GM21381 (cell line): ENCODE results near the gene SBF1.

Experiments
- ATAC-seq: cut with Tn5 transposase; IDR thresholded peaks from one replicate; pipeline ENCODE4 v1.9.1; 2021; ENCODE audit warnings: mild to moderate bottlenecking, moderate library complexity; ENCODE audit not compliant: unreplicated experiment

Gene SBF1

DNA sequence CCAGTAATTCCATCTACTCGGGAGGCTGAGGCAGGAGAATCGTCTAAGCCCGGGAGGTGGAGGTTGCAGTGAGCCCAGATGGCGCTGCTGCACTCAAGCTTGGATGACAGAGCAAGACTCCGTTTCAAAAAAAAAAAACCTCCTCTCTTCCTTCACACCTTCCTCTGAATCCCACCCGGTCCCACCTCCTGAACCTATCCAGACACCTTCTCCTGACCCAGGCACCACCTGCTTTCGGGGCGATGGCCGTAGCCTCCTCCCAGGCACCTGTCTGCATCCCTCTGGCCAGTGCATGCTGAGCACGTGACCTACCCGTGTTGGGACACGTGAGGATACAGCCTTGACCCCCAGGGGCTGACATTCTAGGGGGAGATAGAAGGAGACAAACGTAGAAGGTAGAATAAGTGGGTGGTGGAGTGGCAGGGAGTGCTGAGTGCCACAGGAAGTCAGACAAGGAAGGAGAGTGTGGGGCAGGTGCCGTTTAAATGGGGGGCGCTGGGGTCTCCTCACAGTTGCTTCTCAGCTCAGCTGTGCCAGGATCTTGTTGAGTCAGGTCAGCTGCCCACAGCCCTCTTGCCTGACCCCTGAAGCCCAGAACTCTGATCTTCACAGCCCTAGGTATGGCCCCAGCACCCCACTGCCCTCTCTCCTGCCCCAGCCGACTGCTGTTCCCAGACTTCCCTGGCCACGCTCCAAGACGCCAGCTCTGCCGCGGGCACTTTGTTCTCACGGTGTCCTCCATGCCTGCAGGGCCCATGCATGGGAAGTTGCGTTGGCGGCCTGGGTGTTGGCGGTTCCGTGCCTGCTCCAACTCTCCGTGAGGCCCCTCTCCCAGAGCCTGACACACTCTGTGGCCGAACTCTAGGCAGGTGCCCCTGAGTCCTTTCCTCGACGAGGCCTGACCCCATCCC, 10.6 kb upstream of the SBF1 start:
- ATAC-seq: no peak

DNA sequence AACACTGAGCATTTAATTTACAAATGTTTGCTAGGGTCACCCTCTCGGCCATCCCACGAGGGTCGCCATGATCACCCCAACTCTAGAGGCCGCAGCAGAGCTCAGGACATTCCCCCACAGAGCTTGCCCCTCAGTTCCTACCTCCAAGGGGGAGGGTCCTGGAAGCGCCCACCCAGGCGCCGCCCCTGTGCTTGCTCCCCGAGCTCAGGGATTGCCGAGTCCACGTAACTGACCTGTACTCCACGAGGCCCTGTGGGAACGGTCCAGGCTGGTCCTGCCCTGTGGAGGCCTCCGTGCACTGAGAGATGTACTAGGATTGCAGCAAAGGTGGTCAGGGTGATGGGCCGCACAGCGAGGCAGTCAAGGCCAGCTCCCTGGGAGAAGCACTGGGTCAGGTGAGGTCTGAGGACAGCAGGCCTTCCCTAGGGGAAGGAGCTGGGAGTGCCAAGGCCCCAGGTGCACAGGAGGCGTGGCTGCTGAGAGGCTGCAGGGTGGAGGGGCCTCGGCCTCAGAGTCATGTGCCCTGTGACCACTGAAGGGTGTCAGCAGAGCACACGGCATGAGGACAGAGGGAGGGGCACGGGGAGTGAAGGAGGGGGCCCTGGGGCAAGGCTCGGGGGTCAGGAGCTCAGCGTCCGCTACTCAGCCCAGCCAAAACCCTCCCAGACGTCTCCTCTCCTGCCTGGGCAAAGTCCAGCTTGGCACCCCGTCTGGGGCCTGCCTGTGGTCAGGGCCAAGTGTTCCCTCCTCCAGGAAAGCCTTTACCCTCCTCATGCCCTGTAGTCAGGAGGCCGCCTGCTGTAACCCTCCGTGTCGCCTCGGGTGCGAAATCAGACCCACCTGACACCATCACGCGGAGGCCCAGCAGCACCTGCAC, 9.4 kb upstream of the SBF1 start:
- ATAC-seq: no peak

DNA sequence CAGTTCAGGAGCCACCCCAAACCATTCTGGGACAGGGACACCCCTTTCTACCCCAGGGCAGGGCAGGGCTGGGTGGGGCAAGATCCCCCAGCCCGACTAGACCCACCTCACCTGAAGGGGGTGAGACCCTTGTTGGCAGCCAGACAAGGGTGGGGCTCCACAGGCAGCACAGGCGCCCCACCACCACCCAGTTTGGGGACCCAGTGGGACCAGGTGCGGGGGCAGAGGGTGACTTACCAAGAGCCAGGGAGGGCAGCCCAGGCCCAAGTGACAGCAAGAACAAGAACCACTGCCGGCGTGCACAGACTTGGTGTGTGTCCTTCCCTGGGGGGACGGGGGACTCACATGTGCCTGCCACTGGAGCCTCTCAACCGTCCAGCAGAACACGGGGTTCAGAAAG, 8.7 kb upstream of the SBF1 start:
- ATAC-seq: no peak

DNA sequence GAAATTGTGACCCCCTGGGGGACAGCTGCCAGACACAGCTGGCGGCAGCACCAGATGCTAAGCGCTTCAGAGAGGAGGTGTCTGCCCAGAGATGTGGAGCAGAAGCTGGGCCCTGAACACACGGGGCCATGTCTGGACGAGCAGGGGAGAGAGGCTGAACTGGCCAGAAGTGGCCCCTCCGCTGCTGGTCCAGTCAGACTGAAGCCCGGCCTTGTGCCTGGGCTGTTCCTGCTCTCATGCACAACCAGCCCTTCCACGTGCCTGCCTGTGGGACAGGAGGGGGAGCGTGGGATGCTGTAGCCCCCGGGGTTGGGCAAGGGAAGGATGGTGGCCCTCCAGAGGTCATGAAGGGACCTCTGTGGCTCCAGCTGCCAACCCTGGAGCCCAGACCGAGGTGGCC, 8.3 kb upstream of the SBF1 start:
- ATAC-seq: no peak

DNA sequence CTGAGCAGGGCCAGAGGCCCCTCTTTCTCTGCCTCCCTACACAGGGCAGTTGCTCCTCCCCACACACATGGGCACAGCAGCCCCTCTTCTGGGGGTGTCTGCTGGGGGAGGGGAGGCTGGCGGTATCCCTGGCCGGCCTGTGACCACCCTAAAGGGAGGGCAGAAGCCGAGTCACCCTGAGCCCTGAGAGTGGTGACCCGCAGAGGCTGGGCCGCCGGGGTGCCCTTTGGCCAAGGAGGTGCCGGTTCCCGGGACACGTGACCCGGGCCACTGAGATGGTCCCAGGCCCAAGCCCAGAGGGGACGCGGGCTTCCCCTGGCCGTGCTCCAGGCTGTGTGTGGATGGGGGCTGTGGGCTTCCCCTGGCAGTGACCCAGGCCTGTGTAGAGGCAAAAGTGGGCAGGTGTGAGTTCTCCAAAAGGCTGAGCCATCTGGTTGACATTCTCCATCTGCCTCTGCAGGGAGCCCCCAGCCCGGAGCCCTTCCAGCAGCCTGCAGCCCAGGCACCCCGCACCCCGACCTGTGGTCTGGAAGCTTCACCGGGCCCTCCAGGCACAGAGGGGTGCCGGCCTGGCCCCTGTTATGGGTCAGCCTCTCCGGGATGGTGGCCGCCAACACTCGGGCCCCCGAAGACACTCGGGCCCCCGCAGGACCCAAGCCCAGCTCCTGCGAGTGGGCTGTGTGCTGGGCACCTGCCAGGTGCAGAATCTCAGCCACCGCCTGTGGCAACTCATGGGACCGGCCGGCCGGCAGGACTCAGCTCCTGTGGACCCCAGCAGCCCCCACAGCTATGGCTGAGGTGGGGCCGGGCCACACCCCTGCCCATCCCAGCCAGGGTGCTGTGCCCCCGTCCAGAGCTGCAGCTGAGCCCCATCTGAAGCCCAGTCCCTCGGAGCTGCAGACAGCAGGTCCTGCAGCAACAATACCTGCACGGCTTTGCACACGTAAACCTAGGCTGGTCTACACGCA, 7.6 kb upstream of the SBF1 start:
- ATAC-seq: no peak

DNA sequence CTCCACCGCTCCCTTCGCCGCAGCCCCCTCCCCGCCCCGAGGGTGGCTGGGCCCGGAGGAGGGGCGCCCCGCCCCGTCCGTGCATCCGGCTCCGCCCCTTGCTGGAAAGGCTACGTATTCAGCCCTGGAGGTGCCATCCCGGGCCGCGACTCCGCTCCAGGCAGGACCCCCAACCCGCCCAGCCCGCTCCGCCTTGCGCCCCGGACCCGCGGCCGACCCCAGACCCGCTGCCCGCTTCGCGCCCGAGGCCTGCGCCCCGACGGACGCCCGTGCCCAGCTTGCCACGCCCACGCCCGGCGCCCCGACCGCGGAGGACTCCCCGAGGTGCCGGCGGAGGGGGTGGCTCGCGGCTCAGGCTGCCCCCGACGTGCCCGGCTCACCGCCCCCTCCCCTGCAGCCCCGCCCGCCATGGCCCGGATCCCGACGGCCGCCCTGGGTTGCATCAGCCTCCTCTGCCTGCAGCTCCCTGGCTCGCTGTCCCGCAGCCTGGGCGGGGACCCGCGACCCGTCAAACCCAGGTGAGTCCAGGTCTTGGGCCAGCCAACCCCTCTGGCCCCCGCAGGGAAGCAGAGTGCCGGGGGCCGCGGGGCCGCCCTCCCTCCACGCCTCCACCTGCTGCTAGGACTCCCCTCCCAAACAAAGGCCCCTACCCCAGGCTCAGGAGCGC, 6.7 kb upstream of the SBF1 start, which contains the start of gene ADM2:
TSS of gene ADM2 (plus strand) at position 104 of the 667 bp plus-strand sequence. CDS start at position 409, 305 bp downstream.
- ATAC-seq: no peak

DNA sequence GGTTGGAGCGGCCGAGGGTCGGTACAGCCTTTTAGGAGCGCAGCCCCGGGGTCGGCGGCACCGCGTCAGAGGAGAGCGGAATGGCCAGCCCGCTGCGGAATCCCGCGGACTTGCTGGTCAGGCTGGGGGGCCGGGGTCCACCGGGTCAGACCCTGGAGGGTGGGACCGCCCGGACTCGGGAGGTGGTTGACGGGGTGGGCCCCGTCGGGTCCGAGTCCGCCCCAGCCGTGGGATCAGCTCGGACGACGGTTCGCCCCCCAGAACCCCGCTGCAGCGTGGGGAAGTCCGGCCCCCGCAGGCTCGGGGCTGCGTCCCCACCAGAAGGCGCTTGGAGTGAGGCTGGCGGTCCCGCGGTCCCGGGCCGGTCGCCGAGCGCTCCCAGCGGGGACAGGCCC, 6.2 kb upstream of the SBF1 start:
- no peak for ATAC-seq

DNA sequence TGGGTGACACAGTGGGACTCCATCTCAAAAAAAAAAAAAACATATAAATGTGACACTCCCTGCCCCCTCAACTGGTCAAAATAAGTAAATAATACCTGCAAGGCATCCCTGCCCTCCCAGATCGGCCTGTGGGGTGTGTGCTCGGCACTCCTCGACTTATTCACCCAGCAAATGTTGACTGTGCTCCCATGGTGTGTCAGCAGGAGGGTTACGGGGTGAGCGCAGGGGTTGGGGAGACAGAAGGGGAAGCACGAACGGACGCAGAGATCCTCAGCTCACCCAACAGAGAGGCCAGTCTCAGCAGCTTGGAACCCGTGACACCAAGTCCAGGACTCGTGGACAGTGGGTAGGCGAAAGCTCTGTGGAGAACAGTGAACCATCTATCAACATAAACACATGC, 4.9 kb upstream of the SBF1 start:
- no peak for ATAC-seq

DNA sequence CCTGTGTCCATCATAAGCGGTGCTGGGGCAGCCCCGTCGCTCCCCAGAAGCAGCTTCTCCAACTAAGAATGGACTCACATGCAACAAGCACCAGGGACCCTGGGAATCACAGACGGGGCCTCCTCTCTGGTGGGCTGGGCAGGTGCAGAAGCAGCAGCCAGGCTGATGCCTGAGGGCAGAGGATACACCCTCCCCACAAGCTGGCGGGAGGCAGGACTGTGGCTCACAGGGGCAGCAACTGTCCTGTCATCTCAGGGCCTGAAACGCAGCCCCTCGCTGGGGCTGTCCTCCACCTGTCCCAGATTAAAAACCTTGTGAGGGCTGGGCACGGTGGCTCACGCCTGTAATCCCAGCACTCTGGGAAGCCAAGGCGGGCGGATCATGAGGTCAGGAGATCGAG, 3.1 kb upstream of the SBF1 start:
- ATAC-seq: no peak

DNA sequence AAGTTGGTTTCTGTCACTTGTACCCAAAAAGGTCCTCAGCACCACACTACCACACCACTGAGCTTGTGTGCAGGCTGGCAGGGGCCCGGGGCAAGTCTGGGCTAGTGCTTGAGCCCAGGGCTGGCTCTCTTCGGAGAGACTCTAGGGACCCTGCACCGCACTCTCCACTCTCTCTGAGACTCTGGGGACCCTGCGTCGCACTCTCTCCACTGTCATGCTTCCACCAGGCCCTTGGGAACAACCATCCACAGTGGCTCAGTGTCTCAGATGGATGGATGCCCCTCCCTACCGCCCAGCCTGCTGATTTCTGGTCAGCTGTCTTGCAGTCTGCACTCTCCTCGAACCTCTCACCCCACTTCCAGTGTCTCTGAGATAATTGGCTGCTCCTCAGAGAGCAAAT, 2.0 kb upstream of the SBF1 start:
- no peak for ATAC-seq

DNA sequence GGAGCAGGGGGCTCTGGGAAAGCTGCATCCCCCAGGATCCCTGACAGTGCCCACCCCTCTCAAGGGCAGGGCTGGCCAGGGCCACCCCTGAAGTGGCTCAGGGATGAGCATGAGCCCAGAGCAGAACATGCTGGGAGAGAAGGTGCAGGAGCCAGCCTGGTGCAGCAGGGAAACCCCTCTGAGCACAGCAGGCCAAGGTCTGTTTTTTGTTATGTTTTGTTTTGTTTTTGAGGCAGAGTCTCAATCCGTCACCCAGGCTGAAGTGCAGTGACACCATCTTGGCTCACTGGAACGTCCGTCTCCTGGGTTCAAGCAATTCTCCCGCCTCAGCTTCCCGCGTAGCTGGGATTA, 792 bp upstream of the SBF1 start:
- no peak for ATAC-seq

DNA sequence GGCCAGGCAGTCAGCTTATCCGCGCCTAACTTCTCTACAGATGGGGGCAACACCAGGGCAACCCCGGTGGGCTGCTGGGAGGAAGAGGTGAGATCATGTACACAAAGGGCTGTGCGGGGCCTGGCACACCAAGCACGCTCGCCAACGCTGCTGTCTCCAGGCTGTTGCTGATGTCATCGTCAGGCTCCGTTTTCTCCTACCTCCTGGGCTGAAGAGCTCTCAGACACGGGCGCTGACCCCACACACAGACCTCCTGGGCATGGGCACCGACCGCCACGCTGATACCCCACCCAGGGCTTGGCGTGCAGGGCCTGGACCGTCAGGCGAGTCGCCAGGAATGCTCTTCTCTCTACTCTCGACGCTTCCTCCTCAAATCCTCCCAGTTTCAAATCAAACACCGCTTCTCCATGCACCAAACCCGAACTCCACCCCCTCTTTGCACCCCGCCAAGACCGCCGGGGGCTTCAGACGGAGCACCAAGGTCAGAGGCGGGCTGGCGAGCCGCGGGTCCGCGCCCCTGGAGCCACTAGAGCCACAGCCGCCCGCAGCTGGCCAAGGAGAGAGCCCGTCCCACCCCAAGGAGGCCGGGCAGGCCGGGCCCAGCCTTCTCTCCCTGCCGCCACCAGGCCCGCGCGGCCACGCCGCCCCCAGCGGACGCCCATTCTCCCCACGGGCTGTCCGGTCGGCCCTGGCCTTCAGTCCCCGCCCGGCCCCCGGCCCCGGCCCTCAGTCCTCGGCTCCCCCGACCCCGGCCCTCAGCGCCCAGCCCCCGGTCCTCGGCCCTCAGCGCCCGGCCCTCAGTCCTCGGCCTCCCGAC, 772 bp downstream of the SBF1 start:
- ATAC-seq: no peak

DNA sequence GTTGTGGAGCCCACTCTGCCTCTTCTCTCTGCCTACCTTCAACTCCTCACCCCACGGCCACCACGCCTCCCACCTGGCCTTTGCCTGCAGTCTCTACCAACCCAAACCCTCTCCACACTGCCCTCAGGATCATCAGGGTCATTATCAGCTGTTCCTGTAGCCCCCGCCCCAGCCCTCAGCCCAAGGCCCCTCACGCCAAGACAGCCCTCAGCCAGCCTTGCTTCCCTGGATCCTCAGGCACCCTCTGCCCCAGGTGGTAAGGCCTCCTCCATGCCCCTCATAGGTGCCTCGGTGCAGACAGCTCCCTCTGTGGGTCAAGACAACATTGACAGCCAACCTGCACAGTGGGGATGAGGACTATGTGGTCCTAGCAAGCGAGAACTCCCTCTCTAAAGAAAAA, 1.7 kb downstream of the SBF1 start:
- ATAC-seq: no peak

DNA sequence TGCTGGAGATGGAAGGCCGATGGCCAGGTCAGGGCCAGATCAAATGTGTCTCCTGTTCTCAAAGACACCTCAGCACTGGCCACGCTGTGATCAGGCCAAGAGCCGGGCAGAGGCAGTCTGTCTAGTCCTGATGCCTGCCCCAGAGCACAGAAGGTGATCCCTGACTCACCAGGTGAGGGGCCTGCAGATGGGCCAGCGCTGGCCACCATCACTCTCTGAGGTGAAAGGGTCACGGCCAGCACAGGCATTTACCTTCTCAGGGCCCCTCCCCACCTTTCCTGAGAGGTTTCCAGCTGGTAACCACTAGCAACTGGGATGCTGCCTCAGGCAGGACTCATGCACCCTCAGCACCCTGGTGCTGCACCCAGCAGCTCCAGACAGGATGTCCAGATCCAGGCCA, 2.9 kb downstream of the SBF1 start:
- ATAC-seq: no peak

DNA sequence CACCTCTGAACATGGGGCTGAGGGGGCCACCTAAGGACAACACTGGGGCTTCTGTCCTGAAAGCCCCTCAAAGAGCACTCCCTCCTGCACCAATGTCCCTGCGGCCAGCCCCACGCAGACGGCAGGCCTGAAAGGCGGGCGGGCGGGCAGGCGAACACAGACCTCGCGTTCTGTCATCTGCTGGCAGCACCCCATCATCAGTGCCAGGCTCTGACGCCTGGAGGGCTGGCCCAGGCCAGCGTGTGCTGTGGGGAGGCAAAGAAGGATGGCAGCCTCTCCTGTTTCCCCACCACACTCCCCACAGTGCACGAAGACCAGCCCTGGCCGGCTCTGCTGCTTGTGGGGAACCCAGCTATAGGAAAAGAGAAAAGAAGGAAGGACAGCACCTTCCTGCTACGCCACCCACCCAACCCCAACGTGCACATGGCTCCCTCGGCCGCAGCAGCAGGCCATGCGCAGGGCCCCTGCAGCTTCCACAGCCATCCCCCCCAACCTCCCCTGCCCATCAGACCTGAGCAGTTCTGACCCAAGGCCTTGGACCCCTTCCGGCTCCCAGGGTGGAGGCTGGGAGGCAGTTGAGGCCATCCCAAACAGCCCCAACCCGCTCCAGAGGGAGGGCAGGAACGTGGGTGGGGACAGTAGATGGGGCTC, 3.5 kb downstream of the SBF1 start:
- ATAC-seq: no peak

DNA sequence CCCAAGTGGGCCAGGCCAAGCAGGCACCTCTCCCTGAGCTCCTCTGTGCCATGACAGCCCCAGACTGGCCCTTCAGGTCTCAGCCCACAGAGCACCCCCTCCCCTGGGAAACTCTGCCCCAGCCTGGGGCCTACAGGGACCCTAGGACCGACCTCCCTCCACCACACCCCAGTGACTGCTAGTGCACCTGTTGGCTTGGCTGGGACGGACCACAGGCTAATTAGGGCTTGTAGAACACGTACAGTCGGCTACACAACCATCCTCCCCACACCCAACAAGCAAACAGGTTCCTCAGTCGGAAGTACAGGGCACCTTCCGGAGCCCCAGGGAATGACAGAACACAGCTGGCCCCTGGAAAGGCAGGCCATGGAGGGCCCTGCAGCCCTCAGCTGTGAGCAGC, 4.3 kb downstream of the SBF1 start:
- ATAC-seq: no peak

DNA sequence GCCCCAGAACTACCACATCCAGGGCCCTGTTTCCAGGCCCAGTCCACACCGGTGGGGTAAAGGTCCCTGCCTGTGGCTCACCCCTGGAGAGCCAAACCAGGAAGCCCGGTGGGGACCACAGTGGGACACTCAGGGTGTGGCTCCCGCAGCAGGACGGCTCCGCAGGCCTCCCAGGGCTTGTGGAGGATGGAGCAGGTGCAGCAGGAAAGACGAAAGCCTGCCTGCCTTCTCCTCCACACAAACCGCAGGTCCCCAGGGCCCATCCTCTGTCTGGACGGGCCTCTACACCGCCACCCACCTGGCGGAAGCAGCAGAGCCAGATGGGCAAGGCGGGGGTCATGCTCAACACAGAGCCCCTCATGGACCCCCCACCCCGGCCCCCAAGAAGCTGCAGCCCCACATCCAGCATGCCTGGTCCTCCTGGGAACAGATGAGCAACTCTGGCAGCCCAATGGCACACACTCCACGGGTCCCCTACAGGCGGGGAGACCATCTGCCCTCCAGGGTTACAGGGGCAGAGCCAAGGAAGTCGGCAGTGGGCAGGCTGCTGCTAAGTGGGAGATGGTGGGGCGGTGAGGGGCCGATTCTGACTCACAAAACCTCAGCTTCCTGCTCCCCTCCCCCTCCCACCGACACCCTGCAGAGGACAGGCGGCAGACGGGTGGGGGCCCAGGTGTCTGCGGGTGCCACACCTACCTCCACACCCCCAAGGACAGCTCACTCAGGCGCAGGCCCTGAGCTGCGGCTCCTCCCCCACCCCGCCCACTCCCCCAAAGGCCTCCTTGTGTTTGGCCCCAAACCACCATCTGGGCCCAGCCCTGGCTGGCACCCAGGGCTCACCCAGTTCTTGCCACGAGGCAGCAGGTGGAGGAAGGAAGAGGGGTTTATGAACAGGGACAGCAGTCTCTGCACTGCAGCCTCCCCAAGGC, 5.2 kb downstream of the SBF1 start:
- peak; percentile 54 for ATAC-seq

DNA sequence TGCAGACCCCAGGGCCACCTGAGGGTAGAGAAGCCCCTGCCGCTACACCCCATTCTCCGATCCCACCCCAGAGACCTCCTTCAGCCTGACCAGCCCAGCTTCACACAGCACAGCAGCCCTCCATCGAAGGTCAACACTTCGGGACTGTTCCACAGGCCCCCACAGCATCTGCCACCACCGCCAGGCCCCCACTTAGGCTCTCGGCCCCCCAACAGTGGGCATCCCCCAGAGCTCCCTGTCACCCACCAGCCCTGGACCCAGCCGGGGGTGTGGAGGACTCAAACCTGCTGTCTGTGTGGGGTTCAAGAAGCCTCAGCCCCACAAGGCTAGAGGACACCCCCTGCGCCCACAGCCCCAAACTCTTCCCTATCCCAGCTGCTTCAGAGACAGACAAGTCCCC, 6.2 kb downstream of the SBF1 start:
- no peak for ATAC-seq
